Stimulated activated CD4-positive, alpha-beta T cell treated with anti-CD3 and anti-CD28 coated beads, Interleukin-12 subunit alpha, Interleukin-12 subunit beta, amount 100 ng/mL, for 24 hours (primary cell): ENCODE measurements around the gene CAVIN4.

Source experiments
- DNase-seq, 2 experiments: peaks; one replicate each; pipeline ENCODE4 v3.0.0-alpha.2; 2020; ENCODE audit warnings: low read depth in 2 of 2

Gene CAVIN4, protein sequence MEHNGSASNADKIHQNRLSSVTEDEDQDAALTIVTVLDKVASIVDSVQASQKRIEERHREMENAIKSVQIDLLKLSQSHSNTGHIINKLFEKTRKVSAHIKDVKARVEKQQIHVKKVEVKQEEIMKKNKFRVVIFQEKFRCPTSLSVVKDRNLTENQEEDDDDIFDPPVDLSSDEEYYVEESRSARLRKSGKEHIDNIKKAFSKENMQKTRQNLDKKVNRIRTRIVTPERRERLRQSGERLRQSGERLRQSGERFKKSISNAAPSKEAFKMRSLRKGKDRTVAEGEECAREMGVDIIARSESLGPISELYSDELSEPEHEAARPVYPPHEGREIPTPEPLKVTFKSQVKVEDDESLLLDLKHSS

GRCh38 chr9:100577776-100578448 is at the start of gene CAVIN4:
TSS of gene CAVIN4 (plus strand) at chr9:100578079. CDS start at chr9:100578144, 65 bp downstream.
- no peak for DNase-seq

DNA sequence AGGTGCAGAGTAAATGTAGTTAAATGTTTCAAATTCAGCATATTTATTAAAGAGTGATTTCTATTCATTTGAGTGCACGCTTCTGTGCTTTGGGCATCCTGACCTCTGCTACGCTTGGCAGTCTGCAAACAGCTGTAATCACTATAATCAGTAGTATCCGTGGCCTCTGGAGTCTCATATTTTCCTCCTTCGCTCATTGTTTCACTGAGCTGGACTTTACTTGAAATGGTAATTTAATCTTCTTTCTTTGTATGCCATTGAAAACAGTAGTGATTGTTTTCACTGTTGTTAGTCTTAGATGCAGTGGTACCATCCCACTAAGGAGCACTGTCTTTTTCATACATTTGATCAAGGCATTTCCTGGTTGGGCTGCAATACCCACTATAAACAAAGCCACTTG is 43.5 kb upstream of the CAVIN4 start:
- DNase-seq = no peak

GRCh38 chr9:100540327-100540726 is 37.6 kb upstream of the CAVIN4 start:
- DNase-seq = no peak

DNA sequence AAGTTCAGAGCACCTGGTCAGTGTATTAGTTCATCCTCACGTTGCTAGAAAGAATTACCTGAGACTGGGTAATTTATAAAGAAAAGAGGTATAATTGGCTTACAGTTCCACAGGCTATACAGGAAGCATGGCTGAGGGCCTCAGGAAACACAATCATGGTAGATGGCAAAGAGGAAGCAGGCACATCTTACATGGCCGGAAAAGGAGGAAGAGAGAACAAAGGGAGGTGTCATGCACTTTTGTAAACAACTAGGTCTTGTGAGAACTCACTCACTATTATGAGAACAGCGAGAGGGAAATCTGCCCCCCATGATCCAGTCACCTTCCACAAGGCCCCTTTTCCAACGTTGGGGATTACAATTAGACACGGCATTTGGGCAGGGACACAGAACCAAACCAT is 28.8 kb upstream of the CAVIN4 start:
- no peak for DNase-seq

DNA sequence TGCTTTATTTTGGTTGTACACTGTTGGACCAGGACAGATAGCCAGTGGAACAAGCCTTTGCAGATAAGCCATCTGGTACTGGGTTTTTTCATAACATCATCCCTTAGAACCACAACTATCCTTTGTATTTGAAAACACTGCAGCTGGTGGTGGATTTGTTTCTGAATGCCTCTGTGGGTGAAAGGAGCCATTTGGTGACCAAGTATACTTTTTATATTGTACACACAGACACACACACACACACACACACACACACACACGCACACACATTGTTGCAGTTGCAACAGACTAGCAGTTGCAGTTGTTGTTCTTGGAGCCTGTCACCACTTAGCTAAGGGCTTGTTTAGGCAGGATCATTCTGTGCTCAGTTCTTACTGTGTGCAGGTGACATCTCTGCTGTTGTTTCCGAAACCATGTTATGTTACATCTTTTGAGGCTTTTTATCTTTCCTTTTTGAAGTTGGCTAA is 22.9 kb upstream of the CAVIN4 start:
- no peak for DNase-seq

GRCh38 chr9:100555471-100555870 is 22.4 kb upstream of the CAVIN4 start:
- no peak for DNase-seq

GRCh38 chr9:100557053-100557452 is 20.8 kb upstream of the CAVIN4 start:
- no peak for DNase-seq

- DNase-seq = no peak
Measured at GRCh38 chr9:100561256-100561655, 16.6 kb upstream of the CAVIN4 start.

- DNase-seq = no peak
Measured at GRCh38 chr9:100567856-100568255, 10.0 kb upstream of the CAVIN4 start.

DNA sequence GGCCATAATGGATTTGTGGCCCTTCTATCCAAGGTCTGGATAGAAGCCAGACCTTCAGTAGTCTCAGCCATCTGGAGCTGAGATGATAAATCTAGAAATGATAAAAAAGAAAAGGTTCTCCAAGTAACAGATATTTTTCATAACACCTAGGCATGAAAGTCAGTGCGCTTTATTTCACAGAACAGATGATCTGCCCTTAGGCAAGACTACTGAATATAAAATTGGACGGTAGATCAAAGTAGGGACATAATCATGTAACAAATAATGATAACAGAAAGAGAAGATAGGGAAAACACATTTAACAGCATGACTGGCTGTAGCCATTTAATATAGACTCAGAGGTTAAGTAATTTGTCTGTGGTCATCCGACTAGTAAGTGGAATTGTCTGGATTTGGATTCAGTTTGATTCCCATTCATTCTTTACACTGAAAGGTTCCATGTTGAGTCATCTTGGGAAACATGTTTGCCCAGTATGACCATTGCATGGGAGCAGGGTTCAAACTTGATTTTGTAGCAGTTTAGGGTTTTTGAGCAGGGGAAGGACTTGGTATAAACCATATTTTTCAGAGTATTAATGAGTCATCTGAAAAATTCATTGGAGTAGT is 4.1 kb upstream of the CAVIN4 start:
- DNase-seq = no peak

DNA sequence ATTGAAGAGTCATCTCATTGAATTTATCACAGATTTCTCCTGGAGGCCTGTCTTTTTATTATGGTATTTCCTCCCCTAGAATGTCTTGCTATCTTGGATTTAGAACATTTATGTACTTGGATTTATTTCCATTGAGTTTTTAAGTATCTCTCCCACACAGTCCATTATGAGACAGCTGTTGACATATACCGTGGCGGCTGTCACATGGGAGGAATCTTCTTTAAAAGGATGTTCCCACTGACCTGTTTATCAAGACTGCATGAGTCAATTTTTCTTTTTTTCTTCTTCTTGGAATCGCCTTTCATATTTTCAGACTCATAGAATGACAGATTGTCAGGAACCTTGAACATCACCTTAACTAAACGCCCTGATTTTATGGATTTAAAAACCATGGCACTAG is 2.9 kb upstream of the CAVIN4 start:
- no peak for DNase-seq

- DNase-seq = no peak
Measured at GRCh38 chr9:100575765-100576386, 2.0 kb upstream of the CAVIN4 start.

DNA sequence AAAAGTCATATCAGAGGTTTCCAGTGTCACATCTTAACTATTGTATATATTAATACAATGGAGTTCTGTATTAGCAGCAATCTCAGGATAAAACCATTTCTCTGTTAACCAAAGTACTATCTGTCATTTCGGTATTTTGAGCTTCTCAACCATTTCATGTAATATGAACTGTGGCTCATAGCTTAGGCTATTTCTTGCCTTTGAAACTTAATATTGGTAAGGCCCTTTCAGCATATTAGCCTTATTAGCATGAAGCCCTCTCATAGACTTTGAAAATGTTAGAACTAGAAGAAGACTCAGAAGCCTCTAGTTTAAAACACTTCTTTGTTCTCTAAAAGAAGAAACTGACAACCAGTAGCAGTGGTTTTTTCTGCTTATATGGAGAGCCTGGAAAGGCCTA is 731 bp downstream of the CAVIN4 start:
- DNase-seq = no peak

DNA sequence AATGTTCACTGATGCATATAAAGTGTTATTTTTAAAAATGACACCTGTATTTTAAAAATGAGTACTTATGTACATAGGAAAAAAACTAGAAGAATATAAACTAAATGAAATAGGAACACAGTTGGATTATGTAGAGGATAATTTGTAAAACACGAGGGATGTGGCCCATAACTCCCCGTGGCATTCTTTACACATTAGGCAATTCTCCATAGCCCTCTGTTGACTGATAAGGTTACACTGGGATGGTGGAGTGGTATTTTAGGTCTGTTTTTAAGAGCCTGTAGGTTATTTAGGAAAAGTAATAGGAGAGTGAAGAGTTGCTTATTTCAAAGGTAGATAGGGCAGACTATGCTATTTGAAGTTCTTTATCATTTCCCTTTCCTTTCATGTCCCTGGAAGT is 1.8 kb downstream of the CAVIN4 start:
- DNase-seq = no peak

DNA sequence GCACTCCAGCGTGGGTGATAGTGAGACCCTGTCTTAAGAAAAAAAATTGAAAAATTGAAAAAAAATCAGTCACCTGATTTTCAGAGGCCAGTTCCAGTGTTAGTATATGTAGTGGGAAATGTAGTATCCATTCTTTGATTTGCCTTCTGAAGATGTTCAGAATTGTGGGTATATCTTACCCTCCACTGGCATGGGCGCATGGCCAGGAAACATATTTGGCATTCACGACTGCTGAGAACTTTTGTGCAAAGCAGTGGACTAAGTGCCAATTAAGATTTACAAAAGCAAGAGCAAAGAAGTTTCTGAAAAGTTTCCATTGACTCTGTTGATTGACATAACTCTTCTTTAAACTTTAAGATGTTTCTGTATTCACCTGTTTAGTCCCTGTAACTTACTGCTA is 2.4 kb downstream of the CAVIN4 start:
- no peak for DNase-seq

DNA sequence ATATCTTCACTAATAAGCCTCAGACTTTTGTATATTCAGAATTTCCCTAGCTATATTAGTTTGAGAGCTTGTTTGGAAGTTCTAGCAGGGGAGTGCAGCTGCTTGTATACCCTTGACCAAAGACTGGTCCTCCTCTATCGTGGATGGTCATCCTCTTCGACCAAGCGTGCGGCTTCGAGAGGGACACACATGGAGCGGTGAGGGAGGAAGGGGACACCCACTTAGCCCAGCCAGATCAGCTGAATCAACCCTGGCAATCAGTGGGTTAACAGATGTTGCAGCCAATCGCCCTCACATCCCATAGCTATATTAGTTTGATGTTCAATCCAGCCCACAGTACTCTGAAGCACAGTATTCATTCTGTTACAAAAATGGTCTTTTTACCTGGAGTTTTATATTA is 3.2 kb downstream of the CAVIN4 start:
- DNase-seq = no peak

DNA sequence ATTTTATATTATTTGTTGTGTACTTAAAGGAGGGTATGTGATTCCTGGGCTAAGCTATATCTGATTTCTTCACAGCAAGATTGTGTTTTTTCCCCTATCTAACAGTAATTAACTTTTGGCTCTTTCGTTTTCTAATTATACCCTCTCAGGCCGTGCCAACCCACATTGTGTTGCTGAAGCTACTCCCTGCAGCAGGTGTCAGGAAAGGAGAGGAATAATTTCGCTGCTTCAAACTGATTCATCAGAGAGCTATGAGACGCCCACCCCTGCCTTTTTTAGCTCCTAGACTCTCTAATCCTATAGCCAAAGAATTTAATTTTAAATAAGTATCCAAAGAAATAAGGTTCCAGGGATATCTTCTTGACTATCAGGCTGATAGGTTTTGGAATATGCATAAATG is 3.8 kb downstream of the CAVIN4 start:
- no peak for DNase-seq

- no peak for DNase-seq
Measured at GRCh38 chr9:100583014-100583802, 5.3 kb downstream of the CAVIN4 start.

GRCh38 chr9:100584951-100585350 is 7.1 kb downstream of the CAVIN4 start:
- no peak for DNase-seq

DNA sequence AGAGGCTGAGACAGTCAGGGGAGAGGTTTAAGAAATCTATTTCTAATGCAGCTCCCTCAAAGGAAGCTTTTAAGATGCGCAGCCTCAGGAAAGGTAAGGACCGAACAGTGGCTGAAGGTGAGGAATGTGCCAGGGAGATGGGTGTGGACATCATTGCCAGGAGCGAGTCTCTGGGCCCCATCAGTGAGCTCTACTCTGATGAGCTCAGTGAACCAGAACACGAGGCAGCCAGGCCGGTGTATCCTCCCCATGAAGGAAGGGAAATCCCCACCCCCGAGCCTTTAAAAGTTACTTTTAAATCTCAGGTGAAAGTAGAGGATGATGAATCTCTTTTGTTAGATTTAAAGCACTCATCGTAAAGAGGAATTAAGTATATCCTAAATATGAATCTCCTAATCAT is 8.2 kb downstream of the CAVIN4 start:
- DNase-seq = no peak

- no peak for DNase-seq
Measured at GRCh38 chr9:100587375-100587774, 9.5 kb downstream of the CAVIN4 start.

- no peak for DNase-seq
Measured at GRCh38 chr9:100589582-100589981, 11.7 kb downstream of the CAVIN4 start.
